GM18526 (cell line): ENCODE data around the gene PRXL2B.

Experiments used
- POLR2A ChIP-seq: IDR thresholded peaks from 3 replicates; pipeline ENCODE4 v1.6.1; 2011; ENCODE audit not compliant: insufficient read length; ENCODE audit errors: extremely low read depth

The PRXL2B gene

GRCh38 chr1:2586154-2587070 lies at the start of gene PRXL2B:
Gene PRXL2B (plus strand): TSS chr1:2586777. CDS start chr1:2586886, 109 bp downstream.
- peak; percentile 63 for TF ChIP-seq POLR2A

- no peak for TF ChIP-seq POLR2A
Measured at GRCh38 chr1:2537784-2538115, 48.8 kb upstream of the PRXL2B start.

- TF ChIP-seq POLR2A, result no peak
Measured at GRCh38 chr1:2538376-2538775, 48.2 kb upstream of the PRXL2B start.

GRCh38 chr1:2538872-2539271 lies 47.7 kb upstream of the PRXL2B start:
- no peak for TF ChIP-seq POLR2A

GRCh38 chr1:2539312-2539907 lies 47.2 kb upstream of the PRXL2B start:
- no peak for TF ChIP-seq POLR2A

- no peak for TF ChIP-seq POLR2A
Measured at GRCh38 chr1:2540816-2541492, 45.6 kb upstream of the PRXL2B start.

- no peak for TF ChIP-seq POLR2A
Measured at GRCh38 chr1:2541619-2542245, 44.8 kb upstream of the PRXL2B start.

GRCh38 chr1:2542246-2542915 lies 44.2 kb upstream of the PRXL2B start:
- TF ChIP-seq POLR2A, result no peak

GRCh38 chr1:2543543-2544092 lies 43.0 kb upstream of the PRXL2B start:
- TF ChIP-seq POLR2A, result no peak

GRCh38 chr1:2544093-2544874 lies 42.3 kb upstream of the PRXL2B start:
- no peak for TF ChIP-seq POLR2A

GRCh38 chr1:2544875-2545640 lies 41.5 kb upstream of the PRXL2B start:
- no peak for TF ChIP-seq POLR2A

GRCh38 chr1:2545754-2546514 lies 40.6 kb upstream of the PRXL2B start:
- peak; percentile 98 for TF ChIP-seq POLR2A
